GM21390 (cell line): ENCODE measurements around the gene ADH6.
"Not testable (repeated sequence)": the region's sequence is repeated elsewhere in the genome, so short reads cannot be mapped to it uniquely, and the experiment has no call there.

Experiments used
- ATAC-seq: cut with Tn5 transposase; IDR thresholded peaks from one replicate; pipeline ENCODE4 v1.9.1; 2021; ENCODE audit not compliant: unreplicated experiment

The ADH6 gene

GRCh38 chr4:99219072-99219471 lies at the start of gene ADH6:
ADH6 (minus strand) TSS chr4:99219246; CDS start chr4:99219152, 94 bp downstream.
- no peak for ATAC-seq

GRCh38 chr4:99264927-99265326 lies 45.9 kb upstream of the ADH6 start:
- ATAC-seq = no peak

DNA sequence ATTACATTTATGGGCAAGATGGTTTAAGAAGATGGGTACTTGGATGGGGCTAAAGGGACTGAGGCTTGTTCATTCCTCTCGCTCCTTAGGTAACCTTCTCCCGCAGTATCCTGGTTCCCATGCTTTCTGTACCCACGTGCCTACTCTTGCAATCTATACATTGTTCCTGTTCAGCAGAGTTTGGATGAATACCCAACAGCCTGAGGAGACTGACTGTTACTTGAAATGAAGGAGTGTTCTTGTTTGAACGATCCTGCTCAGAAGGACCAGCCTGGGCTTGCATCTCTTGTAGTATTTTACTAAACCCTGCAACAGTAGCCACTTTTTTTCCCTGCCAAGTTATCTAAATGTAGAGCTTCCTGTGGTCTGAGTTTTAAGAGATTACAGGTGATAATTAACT lies 33.7 kb upstream of the ADH6 start:
- ATAC-seq = no peak

DNA sequence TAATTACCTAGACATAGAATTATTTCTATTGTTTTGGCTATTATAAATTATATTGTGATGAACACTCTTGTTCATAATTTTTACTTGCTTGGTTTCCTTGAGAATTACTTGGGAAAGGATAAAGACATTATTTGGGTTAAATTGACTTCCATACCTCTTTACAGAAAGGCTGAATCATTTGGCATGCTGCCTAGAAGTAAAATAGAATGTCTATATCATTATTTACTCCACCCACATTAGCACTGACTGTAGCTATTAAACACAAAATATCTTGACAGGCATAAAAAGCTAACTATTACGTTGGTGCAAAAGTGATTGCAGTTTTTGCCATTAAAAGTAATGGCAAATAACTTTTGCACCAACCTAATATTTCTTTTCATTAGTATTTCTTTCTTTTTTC lies 29.7 kb upstream of the ADH6 start:
- no peak for ATAC-seq

DNA sequence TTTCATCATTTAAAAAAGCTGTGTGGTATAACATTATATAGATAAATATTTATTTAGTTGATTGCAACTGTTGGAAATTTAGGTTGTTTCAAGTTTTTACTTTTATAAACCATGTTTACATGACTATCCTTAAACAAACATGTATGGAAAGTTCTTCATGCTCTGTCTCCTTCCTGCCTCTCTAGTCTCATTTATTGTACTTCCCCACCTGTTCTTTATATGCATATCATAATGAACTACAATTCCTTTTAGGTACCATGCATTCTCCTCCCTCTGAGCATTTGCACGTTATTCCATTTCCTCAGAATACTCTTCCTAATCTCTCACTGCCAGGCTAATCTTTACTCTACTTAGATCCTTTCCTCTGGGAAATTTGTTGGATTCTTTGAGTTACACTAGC lies 16.9 kb upstream of the ADH6 start:
- ATAC-seq = no peak

DNA sequence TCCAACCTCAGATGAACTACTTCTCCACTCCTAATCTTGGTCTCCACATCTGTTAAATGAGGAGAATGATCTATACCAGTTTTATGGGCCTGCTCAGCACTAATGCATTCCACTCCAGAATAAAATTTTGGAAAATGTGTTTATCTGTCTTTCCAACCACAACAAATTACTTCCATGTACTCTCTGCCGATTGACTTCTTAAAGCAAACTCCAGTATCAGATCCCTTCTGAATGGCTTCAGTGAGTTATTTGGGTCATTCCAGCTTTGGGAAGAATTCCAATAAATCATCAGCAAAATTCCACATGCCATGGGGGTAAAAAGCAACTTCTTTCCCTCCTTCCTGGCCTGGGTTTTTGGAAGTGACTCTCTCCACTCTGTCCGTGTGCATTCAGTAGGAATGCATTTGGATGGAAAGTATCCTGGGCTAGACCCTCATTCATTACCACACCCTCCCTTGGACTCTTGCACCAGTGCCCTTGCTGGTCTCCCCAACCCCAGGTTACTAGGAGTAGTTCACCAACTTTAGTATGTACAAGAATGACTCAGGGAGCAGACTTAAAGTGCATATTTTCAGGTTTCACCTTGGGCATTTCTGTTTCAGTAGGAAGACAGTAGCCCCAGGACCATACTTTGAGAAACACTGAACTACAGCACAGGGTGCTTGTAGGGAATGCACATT lies 15.4 kb upstream of the ADH6 start:
- ATAC-seq = no peak

GRCh38 chr4:99233397-99233796 lies 14.4 kb upstream of the ADH6 start:
- ATAC-seq = not testable (repeated sequence)

GRCh38 chr4:99228706-99229105 lies 9.7 kb upstream of the ADH6 start:
- ATAC-seq = not testable (repeated sequence)

GRCh38 chr4:99227646-99228045 lies 8.6 kb upstream of the ADH6 start:
- ATAC-seq = not testable (repeated sequence)

GRCh38 chr4:99221980-99222379 lies 2.9 kb upstream of the ADH6 start:
- ATAC-seq = no peak

- ATAC-seq = no peak
Observed at GRCh38 chr4:99219479-99219878, 433 bp upstream of the ADH6 start.

- ATAC-seq = no peak
Observed at GRCh38 chr4:99215521-99215920, 3.5 kb downstream of the ADH6 start.

DNA sequence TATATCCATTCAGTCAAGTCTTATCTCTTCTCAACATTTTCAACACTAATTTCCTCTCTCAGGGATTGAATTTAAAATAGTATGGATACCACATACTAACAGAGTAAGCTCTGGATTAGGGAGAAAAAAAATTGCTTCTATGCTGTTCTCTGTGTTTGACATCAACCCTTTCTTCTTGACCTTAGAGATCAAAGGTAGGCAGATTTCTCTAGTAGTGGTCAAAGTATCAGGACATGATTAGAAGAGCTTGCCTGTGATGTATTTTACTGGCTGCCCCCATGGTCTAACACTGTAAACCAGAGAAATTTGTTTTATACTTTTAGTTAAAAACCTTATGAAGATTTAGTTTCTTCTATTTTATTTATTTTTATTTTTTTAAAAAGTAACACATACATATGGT lies 8.3 kb downstream of the ADH6 start:
- no peak for ATAC-seq

- no peak for ATAC-seq
Observed at GRCh38 chr4:99209671-99210070, 9.4 kb downstream of the ADH6 start.

DNA sequence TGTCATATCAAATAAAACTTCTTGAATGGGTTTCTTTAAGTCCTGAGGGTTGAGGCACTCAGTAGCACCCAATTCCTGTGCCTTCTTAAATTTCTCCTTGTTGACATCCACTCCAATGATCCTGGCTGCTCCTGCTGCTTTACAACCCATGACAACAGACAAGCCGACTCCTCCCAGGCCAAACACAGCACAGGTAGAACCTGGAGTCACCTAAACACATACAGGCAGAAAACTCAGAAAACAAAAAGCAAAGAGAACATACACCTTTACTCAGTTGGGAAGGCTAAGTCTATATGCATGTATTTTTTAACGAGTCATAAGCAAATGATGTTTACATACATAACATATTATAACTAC lies 10.3 kb downstream of the ADH6 start:
- no peak for ATAC-seq

- no peak for ATAC-seq
Observed at GRCh38 chr4:99207911-99208718, 10.9 kb downstream of the ADH6 start.

DNA sequence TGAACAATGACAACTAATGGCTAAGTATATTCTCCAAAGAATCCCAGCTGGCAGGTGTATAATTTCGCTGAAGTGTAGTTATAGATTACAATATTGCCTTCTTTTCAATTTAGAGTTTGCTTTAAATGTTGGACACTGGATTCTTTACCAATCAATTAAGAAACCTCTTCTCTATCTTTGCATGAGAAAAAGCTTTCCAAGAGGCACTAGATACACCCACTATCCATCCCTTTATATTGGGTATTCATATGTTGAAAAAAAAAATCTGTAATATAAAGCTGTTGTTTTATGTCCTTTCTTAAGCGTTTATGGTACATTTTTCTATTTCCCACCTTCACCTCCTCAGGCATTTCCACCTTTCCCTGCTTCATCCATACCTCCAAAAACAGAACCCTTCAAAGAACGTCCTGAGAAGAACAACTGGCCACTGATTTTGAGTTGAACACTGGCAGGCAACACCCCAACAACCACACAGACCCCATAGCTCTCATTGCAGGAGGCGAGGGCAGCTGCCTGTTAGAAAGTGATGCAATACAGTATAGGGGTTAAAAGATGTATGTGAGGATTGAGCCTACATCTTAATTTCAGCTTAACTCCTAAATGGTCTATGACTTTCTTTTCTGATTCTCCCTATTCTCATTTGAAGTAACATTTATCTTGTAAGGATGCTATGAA lies 11.8 kb downstream of the ADH6 start:
- no peak for ATAC-seq

- ATAC-seq = no peak
Observed at GRCh38 chr4:99205153-99205979, 13.7 kb downstream of the ADH6 start.

- ATAC-seq = no peak
Observed at GRCh38 chr4:99202536-99202935, 16.5 kb downstream of the ADH6 start.

- no peak for ATAC-seq
Observed at GRCh38 chr4:99202094-99202493, 17.0 kb downstream of the ADH6 start.

GRCh38 chr4:99201690-99202089 lies 17.4 kb downstream of the ADH6 start:
- ATAC-seq = no peak
